HepG2 (cell line): Measurements from ENCODE around the gene SPOP. TPM values are rescaled to one million over a fixed set of nuclear protein-coding genes. Genes with fewer than 3 reads are reported as not detected.
A peak's percentile ranks its signal among the peaks of the same experiment; 100 is the strongest.

Source experiments
- ARNTL ChIP-seq: sonication (generic); formaldehyde crosslinking; IDR thresholded peaks from 2 replicates; pipeline ENCODE4 v1.4.0; 2020; ENCODE audit warnings: mild to moderate bottlenecking, missing genetic modification reagents
- CHD4 ChIP-seq: fragments of 200-600 bp; sonication (generic); IDR thresholded peaks from 2 replicates; pipeline ENCODE4 v1.7.0; 2017; ENCODE audit warnings: mild to moderate bottlenecking, low read length, borderline replicate concordance
- HDAC1 ChIP-seq: sonication (generic); formaldehyde crosslinking; IDR thresholded peaks from 2 replicates; pipeline ENCODE4 v1.5.1; 2020; ENCODE audit warnings: mild to moderate bottlenecking, missing genetic modification reagents
- SAFB2 ChIP-seq: sonication (generic); formaldehyde crosslinking; IDR thresholded peaks from 2 replicates; pipeline ENCODE4 v1.5.1; 2020; ENCODE audit warnings: missing genetic modification reagents, low read depth, mild to moderate bottlenecking, borderline replicate concordance
- ZC3H13 ChIP-seq: sonication (generic); formaldehyde crosslinking; IDR thresholded peaks from 2 replicates; pipeline ENCODE4 v1.8.1; 2023; ENCODE audit warnings: mild to moderate bottlenecking, missing genetic modification reagents, moderate library complexity
- ZFP41 ChIP-seq: sonication (generic); formaldehyde crosslinking; IDR thresholded peaks from 2 replicates; pipeline ENCODE4 v1.4.0; 2020; ENCODE audit warnings: mild to moderate bottlenecking, missing genetic modification reagents, borderline replicate concordance
- ZNF343 ChIP-seq: sonication (generic); formaldehyde crosslinking; IDR thresholded peaks from 2 replicates; pipeline ENCODE4 v1.4.0; 2020; ENCODE audit warnings: mild to moderate bottlenecking, missing genetic modification reagents
- ZNF572 ChIP-seq: sonication (generic); formaldehyde crosslinking; IDR thresholded peaks from 2 replicates; pipeline ENCODE4 v1.5.1; 2020; ENCODE audit warnings: mild to moderate bottlenecking, missing genetic modification reagents
- ZNF703 ChIP-seq: sonication (generic); formaldehyde crosslinking; IDR thresholded peaks from 2 replicates; pipeline ENCODE4 v1.5.1; 2020; ENCODE audit warnings: missing genetic modification reagents, mild to moderate bottlenecking, moderate library complexity, borderline replicate concordance
- polyA plus RNA-seq, 8 experiments: library from polyadenylated mRNA; depleted of rRNA in 3 of 8; stranded (reverse) in 7 of 8; unstranded in 1 of 8; fragments of >200 nt; fragmentation: Illumina TruSeq in 4 of 8; extraction: Trizol in 4 of 8; gene quantifications; 2 replicates each; pipeline versions ENCODE4 v1.2.1 to v1.2.3, GENCODE V29; 2011 to 2016; ENCODE audit warnings: low read depth in 4 of 8, missing spikeins in 1 of 8, mixed read lengths in 1 of 8; ENCODE audit not compliant: insufficient read depth in 1 of 8
- total RNA-seq, 5 experiments: library from RNA; depleted of rRNA; stranded (reverse); fragments of >200 nt; fragmentation: Illumina TruSeq; extraction: Trizol; gene quantifications; 2 replicates each; pipeline ENCODE4 v1.2.3, GENCODE V29; 2016; ENCODE audit warnings: low read depth in 1 of 5
- TF ChIP-seq, protein P1 (sequence below): sonication (generic); formaldehyde crosslinking; IDR thresholded peaks from 2 replicates; pipeline ENCODE4 v1.4.0; 2020; ENCODE audit warnings: low read depth, mild to moderate bottlenecking, missing genetic modification reagents
- TF ChIP-seq, protein P2 (sequence below), 2 experiments: sonication (generic) in 1 of 2; formaldehyde crosslinking in 1 of 2; IDR thresholded peaks; 2 replicates each; pipeline versions ENCODE4 v1.4.0 to v1.6.1; 2016 to 2020; ENCODE audit warnings: borderline replicate concordance in 1 of 2, low read depth in 1 of 2, mild to moderate bottlenecking in 1 of 2, missing genetic modification reagents in 1 of 2

The SPOP gene
- total and polyA plus RNA-seq, 2 of the 13 experiments (the other 11 are each of a cell fraction or from before 2014, with no cell fraction given) = 52.8 to 60.8 TPM

GRCh38 chr17:49708515-49709183 is 30.8 kb upstream of the SPOP start (continued):
- TF ChIP-seq ZNF572 (CRISPR knock-in tag) (0 out of 2 replicates have a peak, but pooled peaks have one; percentile 63), HDAC1 (no peak), ZNF343 (CRISPR knock-in tag) (peak; percentile 75), ZC3H13 (CRISPR knock-in tag) (no peak), ARNTL (CRISPR knock-in tag) (0 out of 2 replicates have a peak, but pooled peaks have one; percentile 8), SAFB2 (0 out of 2 replicates have a peak, but pooled peaks have one; percentile 15), ZFP41 (0 out of 2 replicates have a peak, but pooled peaks have one; percentile 24), ZNF703 (CRISPR knock-in tag) (no peak), CHD4 (peak; percentile 73; the same call in 1 of the 2 replicates)
- TF ChIP-seq, protein P1, sequence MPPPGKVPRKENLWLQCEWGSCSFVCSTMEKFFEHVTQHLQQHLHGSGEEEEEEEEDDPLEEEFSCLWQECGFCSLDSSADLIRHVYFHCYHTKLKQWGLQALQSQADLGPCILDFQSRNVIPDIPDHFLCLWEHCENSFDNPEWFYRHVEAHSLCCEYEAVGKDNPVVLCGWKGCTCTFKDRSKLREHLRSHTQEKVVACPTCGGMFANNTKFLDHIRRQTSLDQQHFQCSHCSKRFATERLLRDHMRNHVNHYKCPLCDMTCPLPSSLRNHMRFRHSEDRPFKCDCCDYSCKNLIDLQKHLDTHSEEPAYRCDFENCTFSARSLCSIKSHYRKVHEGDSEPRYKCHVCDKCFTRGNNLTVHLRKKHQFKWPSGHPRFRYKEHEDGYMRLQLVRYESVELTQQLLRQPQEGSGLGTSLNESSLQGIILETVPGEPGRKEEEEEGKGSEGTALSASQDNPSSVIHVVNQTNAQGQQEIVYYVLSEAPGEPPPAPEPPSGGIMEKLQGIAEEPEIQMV (CRISPR knock-in tag) = 0 out of 2 replicates have a peak, but pooled peaks have one; percentile 2
- TF ChIP-seq, protein P2, sequence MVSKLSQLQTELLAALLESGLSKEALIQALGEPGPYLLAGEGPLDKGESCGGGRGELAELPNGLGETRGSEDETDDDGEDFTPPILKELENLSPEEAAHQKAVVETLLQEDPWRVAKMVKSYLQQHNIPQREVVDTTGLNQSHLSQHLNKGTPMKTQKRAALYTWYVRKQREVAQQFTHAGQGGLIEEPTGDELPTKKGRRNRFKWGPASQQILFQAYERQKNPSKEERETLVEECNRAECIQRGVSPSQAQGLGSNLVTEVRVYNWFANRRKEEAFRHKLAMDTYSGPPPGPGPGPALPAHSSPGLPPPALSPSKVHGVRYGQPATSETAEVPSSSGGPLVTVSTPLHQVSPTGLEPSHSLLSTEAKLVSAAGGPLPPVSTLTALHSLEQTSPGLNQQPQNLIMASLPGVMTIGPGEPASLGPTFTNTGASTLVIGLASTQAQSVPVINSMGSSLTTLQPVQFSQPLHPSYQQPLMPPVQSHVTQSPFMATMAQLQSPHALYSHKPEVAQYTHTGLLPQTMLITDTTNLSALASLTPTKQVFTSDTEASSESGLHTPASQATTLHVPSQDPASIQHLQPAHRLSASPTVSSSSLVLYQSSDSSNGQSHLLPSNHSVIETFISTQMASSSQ (IDR thresholded peaks at IDR 0.05; ENCODE audit: low read depth) = no peak
- TF ChIP-seq, protein P2 (CRISPR knock-in tag; IDR thresholded peaks at IDR 0.05; ENCODE audit: borderline replicate concordance) = 0 out of 2 replicates have a peak, but pooled peaks have one; percentile 7
- TF ChIP-seq, all 625 proteins: peak for 24
